WTC11 (cell line): ENCODE data around the gene PTPN7.

Experiments used
- GABPB1 ChIP-seq: sonication (generic); formaldehyde crosslinking; IDR thresholded peaks from 2 replicates; pipeline ENCODE4 v1.8.1; 2023; ENCODE audit warnings: mild to moderate bottlenecking, missing genetic modification reagents
- PRDM15 ChIP-seq: sonication (generic); formaldehyde crosslinking; IDR thresholded peaks from 2 replicates; pipeline ENCODE4 v1.8.0; 2022; ENCODE audit warnings: missing genetic modification reagents
- TF ChIP-seq, protein P1 (sequence below): sonication (generic); formaldehyde crosslinking; conservative IDR thresholded peaks from 2 replicates; pipeline ENCODE4 v1.8.1; 2022; ENCODE audit warnings: mild to moderate bottlenecking, missing genetic modification reagents

DNA sequence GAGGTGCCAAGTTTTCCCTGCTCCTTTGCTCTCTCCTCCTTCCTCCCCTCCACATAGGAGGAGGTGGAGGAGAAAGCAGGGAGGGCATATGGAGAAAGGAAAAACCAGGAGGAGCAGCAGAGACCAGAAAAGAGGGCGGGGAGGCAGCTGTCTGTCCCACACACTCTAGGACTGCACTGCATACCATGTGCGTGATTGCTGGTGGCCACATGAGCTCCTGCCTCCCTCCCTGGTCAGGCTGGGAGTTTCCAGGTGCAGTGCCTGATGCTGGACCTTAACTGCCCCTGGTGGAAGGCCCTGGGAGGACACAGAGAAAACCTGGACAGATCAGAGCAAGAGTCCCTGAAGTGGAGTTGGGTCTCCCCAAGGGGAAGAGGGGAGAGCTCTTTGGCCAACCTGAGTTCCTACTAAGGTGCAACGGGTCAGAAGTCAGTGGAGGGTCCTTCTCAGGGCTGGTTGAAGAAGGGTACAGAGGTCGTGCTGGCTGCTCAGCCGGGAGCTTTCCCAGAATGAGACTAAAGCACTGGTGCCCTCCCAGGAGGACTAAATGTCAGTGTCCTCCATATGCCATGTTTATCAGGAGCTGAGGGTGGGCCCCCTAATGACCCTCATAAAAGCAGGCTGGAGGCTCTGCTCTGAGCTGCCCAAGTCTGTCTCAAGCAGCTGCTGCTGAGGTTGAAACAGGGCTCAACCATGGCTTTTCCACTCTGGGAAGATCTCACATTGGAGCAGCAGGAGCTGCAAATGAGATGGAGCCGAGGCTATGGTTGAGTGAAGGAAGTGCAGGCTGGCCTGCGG is 29.7 kb upstream of the PTPN7 start:
- no peak for TF ChIP-seq GABPB1
- peak; percentile 65; the same call in 1 of the 2 replicates for TF ChIP-seq PRDM15 (CRISPR knock-in tag)
- TF ChIP-seq, protein P1, sequence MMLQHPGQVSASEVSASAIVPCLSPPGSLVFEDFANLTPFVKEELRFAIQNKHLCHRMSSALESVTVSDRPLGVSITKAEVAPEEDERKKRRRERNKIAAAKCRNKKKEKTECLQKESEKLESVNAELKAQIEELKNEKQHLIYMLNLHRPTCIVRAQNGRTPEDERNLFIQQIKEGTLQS (CRISPR knock-in tag): no peak
